Psoas muscle (tissue), 8 donors: ENCODE results near the gene EPB41L3. TPM values are rescaled to one million over a fixed set of nuclear protein-coding genes. Genes with fewer than 3 reads are reported as not detected.
A peak's percentile ranks its signal among the peaks of the same experiment; 100 is the strongest.

Experiments used
- ATAC-seq, 4 donors: fragments of 200-7000 bp; cut with Tn5 transposase; one replicate each; pipeline ENCODE4 v1.9.1; 2020; ENCODE audit warnings: moderate library complexity in 3 of 4, mild to moderate bottlenecking in 2 of 4
- DNase-seq, 2 donors: peaks; one replicate each; pipeline ENCODE4 v3.0.0-alpha.2; 2020
- H3K27ac ChIP-seq: fragments of 200-600 bp; one replicate; pipeline ENCODE4 v1.8.0; 2022
- H3K27me3 ChIP-seq, 3 donors: fragments of 200-600 bp in 1 of 3; one replicate each; pipeline versions ENCODE4 v1.6.1 to v1.8.0; 2013 to 2022; ENCODE audit warnings: low read length in 2 of 3, mild to moderate bottlenecking in 2 of 3, moderate library complexity in 1 of 3; ENCODE audit not compliant: insufficient read depth in 3 of 3
- H3K36me3 ChIP-seq, 2 donors: fragments of 200-600 bp in 1 of 2; one replicate each; pipeline versions ENCODE4 v1.6.1 to v1.8.0; 2013 to 2022; ENCODE audit warnings: low read depth in 1 of 2, mild to moderate bottlenecking in 1 of 2, moderate library complexity in 1 of 2; ENCODE audit not compliant: insufficient read depth in 1 of 2
- H3K4me1 ChIP-seq: fragments of 200-600 bp; one replicate; pipeline ENCODE4 v1.8.0; 2022
- H3K4me3 ChIP-seq: fragments of 200-600 bp; one replicate; pipeline ENCODE4 v1.8.0; 2022; ENCODE audit warnings: mild to moderate bottlenecking
- H3K9me3 ChIP-seq: fragments of 200-600 bp; one replicate; pipeline ENCODE4 v1.8.0; 2022
- CTCF ChIP-seq: fragments of 200-600 bp; IDR thresholded peaks from one replicate; pipeline ENCODE4 v1.8.0; 2022; ENCODE audit warnings: antibody characterized with exemption
- WGBS, 3 donors: extraction: QIAGEN DNeasy Blood & Tissue Kit; methylation state at CpG; one replicate each; pipeline versions ENCODE4 v1.1.6 to v1.1.7; 2013; 5-methylcytosine and 5-hydroxymethylcytosine counted together
- intact Hi-C, 2 donors: fragments of 100-400 bp; cut with DNase I; formaldehyde crosslinking; loops; one replicate each; pipeline versions ENCODE4 v1.11.0 to v1.14.2; 2022
- polyA plus RNA-seq, 3 donors: library from polyadenylated mRNA; stranded (reverse); fragments of 200-250 nt; gene quantifications; one replicate each; pipeline ENCODE4 v1.2.3, GENCODE V29; 2013
- total RNA-seq, 4 donors: library from RNA; stranded (reverse); fragmentation: NEBNext Ultra II Directional in 2 of 4; extraction: Animal tissue kit (Norgen Biotek cat#: 25700) in 2 of 4; gene quantifications; one replicate each; pipeline versions ENCODE4 v1.2.1 to v1.2.4, GENCODE V29; 2021 to 2023
- donor health status: healthy with polysubstance abuse.
- donor health status: DM: no; HTN: no; CAD: no; lungs with moderate emphysema.
- donor health status: Bipolar disorder and iron deficiency.
- donor health status: healthy.
- donor health status: DM: yes; HTN: yes; CAD: no.
- donor health status: DM: no; HTN: no; CAD: no.
- donor health status: DM: no; HTN: no; CAD: no.
- donor health status: DM: yes; HTN: yes; CAD: no.

Gene EPB41L3
- total and polyA plus RNA-seq, 7 donors = 1.4 to 23.6 (median 6.0) TPM

- Histone ChIP-seq H3K4me1 (peaks cover 5% of the 10 kb centered on the region), H3K27me3 (peaks cover 0 to 40% (median 6%) of the 10 kb centered on the region in 3 donors), H3K4me3 (peak overlapping the region; percentile 65), H3K27ac (no peak overlapping the region), H3K9me3 (no peaks in the 10 kb centered on the region), H3K36me3 (no peaks in the 10 kb centered on the region)
- no peak for TF ChIP-seq CTCF
- DNase-seq = peak; percentile 25 to 55
- intact Hi-C loops = no loop called here
- ATAC-seq = peak in 2 of 4 donors; percentile 50 to 68
- WGBS, 3 donors = 1% methylated on average over 31 to 84 of the region's 84 CpGs
Observed at GRCh38 chr18:5543036-5543680, 639 bp downstream of the EPB41L3 start.

GRCh38 chr18:5542515-5543035 lies 1.2 kb downstream of the EPB41L3 start:
- Histone ChIP-seq H3K4me3 (peak overlapping the region; percentile 65), H3K27ac (no peak overlapping the region), H3K9me3 (no peaks in the 10 kb centered on the region), H3K36me3 (no peaks in the 10 kb centered on the region), H3K27me3 (peaks cover 0 to 40% (median 6%) of the 10 kb centered on the region in 3 donors), H3K4me1 (peaks cover 5% of the 10 kb centered on the region)
- peak; percentile 25 to 51 for DNase-seq
- intact Hi-C loops = no loop called here
- TF ChIP-seq CTCF = no peak
- 5 to 7% (median 6%) methylated on average over 21 to 23 of the region's 23 CpGs for WGBS, 3 donors
- no peak for ATAC-seq

GRCh38 chr18:5541644-5542043 lies 2.2 kb downstream of the EPB41L3 start:
- WGBS, 3 donors = 74 to 78% (median 75%) methylated on average over 3 of the region's 3 CpGs
- Histone ChIP-seq H3K27me3 (peaks cover 0 to 38% (median 6%) of the 10 kb centered on the region in 3 donors), H3K27ac (no peak overlapping the region), H3K36me3 (no peaks in the 10 kb centered on the region), H3K4me3 (peak overlapping the region; percentile 65), H3K4me1 (peaks cover 5% of the 10 kb centered on the region), H3K9me3 (no peaks in the 10 kb centered on the region)
- ATAC-seq = no peak
- no peak for DNase-seq
- TF ChIP-seq CTCF = no peak
- intact Hi-C loops = no loop called here

- no peak for TF ChIP-seq CTCF
- ATAC-seq (no peak), DNase-seq (no peak)
- 91 to 97% (median 93%) methylated on average over 2 of the region's 2 CpGs for WGBS, 3 donors
- H3K4me3 ChIP-seq = no peak overlapping the region
- peaks cover 0 to 24% (median 6%) of the 10 kb centered on the region in 3 donors for H3K27me3 ChIP-seq
- H3K27ac ChIP-seq = no peak overlapping the region
- intact Hi-C loops = no loop called here
- peaks cover 5% of the 10 kb centered on the region for H3K4me1 ChIP-seq
- H3K9me3 ChIP-seq = no peaks in the 10 kb centered on the region
- no peaks in the 10 kb centered on the region for H3K36me3 ChIP-seq
Observed at GRCh38 chr18:5539391-5539790, 4.4 kb downstream of the EPB41L3 start.
